Measurements from ENCODE around the gene FGF14. TPM values are rescaled to one million over a fixed set of nuclear protein-coding genes. Genes with fewer than 3 reads are reported as not detected.
A peak's percentile ranks its signal among the peaks of the same experiment; 100 is the strongest.

Gene FGF14
- total and polyA plus RNA-seq, 2 donors from 2014 or later: 0.47 to 3.3 TPM

DNA sequence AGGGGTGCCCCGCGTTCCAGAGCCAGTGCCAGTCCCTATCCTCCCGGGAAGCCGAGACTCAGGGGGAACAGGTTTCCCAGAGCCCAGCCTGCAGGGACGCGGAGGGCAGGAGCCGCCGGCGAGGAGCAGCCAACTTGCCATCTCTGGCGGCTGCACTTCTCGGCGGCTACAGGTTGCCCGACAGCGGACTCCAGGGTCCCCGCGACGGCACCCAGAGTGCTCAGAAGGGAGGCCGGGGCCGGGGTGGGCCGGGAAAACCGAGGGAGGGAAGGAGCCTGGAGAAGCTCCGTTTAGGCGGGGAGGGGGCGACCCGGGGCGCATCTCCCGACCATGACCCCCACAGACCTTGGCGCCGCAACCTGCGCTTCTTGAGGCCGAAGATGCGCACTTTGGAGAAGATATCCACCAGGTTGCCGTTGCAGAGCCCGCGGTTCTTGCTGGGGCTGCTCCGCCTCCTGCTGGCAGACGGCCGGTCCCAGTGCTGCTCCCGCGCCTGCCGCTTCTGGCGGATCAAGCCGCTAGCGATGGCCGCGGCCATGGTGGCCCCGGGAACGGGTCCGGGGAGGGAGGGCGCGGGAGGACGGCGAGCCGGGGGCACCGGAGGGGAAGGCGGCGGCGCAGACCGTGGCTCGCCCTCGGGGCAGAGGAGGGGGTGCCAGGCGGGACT is 485.6 kb downstream of the FGF14 start:
- DNase-seq (peak; percentile 70 to 75 (median 72)), FAIRE-seq (no peak)
- Histone ChIP-seq H3K27me3 (ENCODE audit: control insufficient read depth, insufficient read depth, low read length) (peaks cover 13% of the 10 kb centered on the region), H3K9ac (ENCODE audit: low read length in 3 of 3) (no peak overlapping the region), H3K27ac (ENCODE audit: low read depth in 2 of 2, low read length in 2 of 2) (no peak overlapping the region), H3K4me1 (ENCODE audit: control insufficient read depth in 2 of 3, insufficient read depth in 2 of 3, low read depth in 1 of 3, low read length in 3 of 3) (no peaks in the 10 kb centered on the region), H3K36me3 (ENCODE audit: control insufficient read depth in 2 of 3, insufficient read depth in 3 of 3, low read length in 3 of 3) (no peaks in the 10 kb centered on the region), H3K4me3 (ENCODE audit: low read length in 3 of 3) (no peak overlapping the region), H3K9me3 (ENCODE audit: control insufficient read depth in 2 of 3, insufficient read depth in 1 of 3, low read length in 3 of 3) (no peaks in the 10 kb centered on the region)
- TF ChIP-seq, protein P1, sequence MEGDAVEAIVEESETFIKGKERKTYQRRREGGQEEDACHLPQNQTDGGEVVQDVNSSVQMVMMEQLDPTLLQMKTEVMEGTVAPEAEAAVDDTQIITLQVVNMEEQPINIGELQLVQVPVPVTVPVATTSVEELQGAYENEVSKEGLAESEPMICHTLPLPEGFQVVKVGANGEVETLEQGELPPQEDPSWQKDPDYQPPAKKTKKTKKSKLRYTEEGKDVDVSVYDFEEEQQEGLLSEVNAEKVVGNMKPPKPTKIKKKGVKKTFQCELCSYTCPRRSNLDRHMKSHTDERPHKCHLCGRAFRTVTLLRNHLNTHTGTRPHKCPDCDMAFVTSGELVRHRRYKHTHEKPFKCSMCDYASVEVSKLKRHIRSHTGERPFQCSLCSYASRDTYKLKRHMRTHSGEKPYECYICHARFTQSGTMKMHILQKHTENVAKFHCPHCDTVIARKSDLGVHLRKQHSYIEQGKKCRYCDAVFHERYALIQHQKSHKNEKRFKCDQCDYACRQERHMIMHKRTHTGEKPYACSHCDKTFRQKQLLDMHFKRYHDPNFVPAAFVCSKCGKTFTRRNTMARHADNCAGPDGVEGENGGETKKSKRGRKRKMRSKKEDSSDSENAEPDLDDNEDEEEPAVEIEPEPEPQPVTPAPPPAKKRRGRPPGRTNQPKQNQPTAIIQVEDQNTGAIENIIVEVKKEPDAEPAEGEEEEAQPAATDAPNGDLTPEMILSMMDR (IDR thresholded peaks at IDR 0.05; ENCODE audit: borderline replicate concordance, extremely low read depth, insufficient read depth): no peak
- intact Hi-C loops (cut with DNase I): no loop called here

DNA sequence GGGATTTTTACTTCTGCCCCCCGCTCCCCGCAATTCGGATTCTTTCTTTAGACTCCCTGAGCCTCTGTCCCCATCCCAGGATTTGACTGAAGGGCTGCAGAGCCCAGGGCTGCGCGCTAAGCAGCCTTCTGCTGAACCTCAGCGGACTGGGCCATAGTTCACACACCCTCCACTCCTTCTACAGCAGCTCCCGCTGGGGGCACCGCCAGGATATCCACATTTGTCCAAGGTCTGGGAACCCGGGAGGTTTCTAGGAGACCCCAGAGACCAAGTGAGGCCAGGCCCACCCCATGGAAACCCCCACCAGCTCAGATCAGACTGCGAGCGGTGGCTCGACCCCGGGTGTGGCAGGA is 486.1 kb downstream of the FGF14 start:
- Histone ChIP-seq H3K27ac (ENCODE audit: low read depth in 2 of 2, low read length in 2 of 2) (no peak overlapping the region), H3K9me3 (ENCODE audit: control insufficient read depth in 2 of 3, insufficient read depth in 1 of 3, low read length in 3 of 3) (no peaks in the 10 kb centered on the region), H3K4me1 (ENCODE audit: control insufficient read depth in 2 of 3, insufficient read depth in 2 of 3, low read depth in 1 of 3, low read length in 3 of 3) (no peaks in the 10 kb centered on the region), H3K27me3 (ENCODE audit: control insufficient read depth, insufficient read depth, low read length) (peaks cover 13% of the 10 kb centered on the region), H3K9ac (ENCODE audit: low read length in 3 of 3) (no peak overlapping the region), H3K4me3 (ENCODE audit: low read length in 3 of 3) (no peak overlapping the region), H3K36me3 (ENCODE audit: control insufficient read depth in 2 of 3, insufficient read depth in 3 of 3, low read length in 3 of 3) (no peaks in the 10 kb centered on the region)
- DNase-seq (peak in 2 of 5 donors; percentile 7 to 41), FAIRE-seq (no peak)
- TF ChIP-seq, protein P1 (IDR thresholded peaks at IDR 0.05; ENCODE audit: borderline replicate concordance, extremely low read depth, insufficient read depth): no peak
- intact Hi-C loops (cut with DNase I): no loop called here

DNA sequence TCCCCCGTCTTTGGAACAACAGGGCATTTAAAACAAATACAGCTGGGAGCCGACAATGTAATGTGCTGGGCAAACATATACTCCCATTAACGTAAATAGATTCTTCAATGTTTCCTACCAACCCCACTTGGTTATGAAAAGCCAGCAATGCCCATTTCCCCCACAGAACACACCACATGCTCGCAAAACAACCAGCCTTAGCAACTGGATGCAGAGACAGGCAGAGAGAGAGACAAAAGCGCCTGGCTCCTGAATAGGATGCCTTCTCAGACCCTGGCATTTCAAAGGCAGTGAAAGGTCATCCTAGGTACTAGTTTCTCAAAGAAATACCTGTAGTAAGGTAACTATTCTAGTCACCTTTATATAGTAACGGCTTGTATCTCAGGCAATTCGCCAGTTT is 486.5 kb downstream of the FGF14 start:
- Histone ChIP-seq H3K27me3 (ENCODE audit: control insufficient read depth, insufficient read depth, low read length) (peaks cover 13% of the 10 kb centered on the region), H3K36me3 (ENCODE audit: control insufficient read depth in 2 of 3, insufficient read depth in 3 of 3, low read length in 3 of 3) (no peaks in the 10 kb centered on the region), H3K9ac (ENCODE audit: low read length in 3 of 3) (no peak overlapping the region), H3K27ac (ENCODE audit: low read depth in 2 of 2, low read length in 2 of 2) (no peak overlapping the region), H3K4me1 (ENCODE audit: control insufficient read depth in 2 of 3, insufficient read depth in 2 of 3, low read depth in 1 of 3, low read length in 3 of 3) (no peaks in the 10 kb centered on the region), H3K9me3 (ENCODE audit: control insufficient read depth in 2 of 3, insufficient read depth in 1 of 3, low read length in 3 of 3) (no peaks in the 10 kb centered on the region), H3K4me3 (ENCODE audit: low read length in 3 of 3) (no peak overlapping the region)
- no peak for FAIRE-seq
- DNase-seq: peak in 1 of 5 donors; percentile 7
- TF ChIP-seq, protein P1 (IDR thresholded peaks at IDR 0.05; ENCODE audit: borderline replicate concordance, extremely low read depth, insufficient read depth): no peak
- intact Hi-C loops (cut with DNase I): no loop called here

DNA sequence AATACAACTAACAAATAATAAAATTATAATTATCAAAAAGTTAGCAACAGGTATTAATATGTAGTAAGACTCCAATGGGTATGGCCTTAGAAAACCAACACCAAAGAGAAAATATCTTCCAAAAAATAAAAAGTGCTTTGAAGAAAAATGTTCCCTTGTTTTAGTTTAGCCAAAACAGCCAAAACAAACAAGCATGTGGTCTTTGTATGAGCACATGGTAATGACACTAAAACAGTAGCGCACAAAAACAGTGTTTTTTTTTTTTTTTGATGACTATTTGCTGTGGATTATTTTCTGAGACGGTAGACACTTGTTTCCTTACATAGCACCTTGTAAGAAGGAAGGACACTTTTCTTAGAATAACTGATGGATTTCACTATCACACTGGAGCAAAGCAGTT is 490.1 kb downstream of the FGF14 start:
- Histone ChIP-seq H3K4me3 (ENCODE audit: low read length in 3 of 3) (no peak overlapping the region), H3K9ac (ENCODE audit: low read length in 3 of 3) (no peak overlapping the region), H3K27me3 (ENCODE audit: control insufficient read depth, insufficient read depth, low read length) (peaks cover 6% of the 10 kb centered on the region), H3K9me3 (ENCODE audit: control insufficient read depth in 2 of 3, insufficient read depth in 1 of 3, low read length in 3 of 3) (no peaks in the 10 kb centered on the region), H3K27ac (ENCODE audit: low read depth in 2 of 2, low read length in 2 of 2) (no peak overlapping the region), H3K36me3 (ENCODE audit: control insufficient read depth in 2 of 3, insufficient read depth in 3 of 3, low read length in 3 of 3) (no peaks in the 10 kb centered on the region), H3K4me1 (ENCODE audit: control insufficient read depth in 2 of 3, insufficient read depth in 2 of 3, low read depth in 1 of 3, low read length in 3 of 3) (no peaks in the 10 kb centered on the region)
- no peak for DNase-seq
- TF ChIP-seq, protein P1 (IDR thresholded peaks at IDR 0.05; ENCODE audit: borderline replicate concordance, extremely low read depth, insufficient read depth): no peak
- no peak for FAIRE-seq
- intact Hi-C loops (cut with DNase I): no loop called here

Measured in kidney (tissue), 14 donors.